HepG2 (cell line): ENCODE measurements around the gene AHSG. TPM values are rescaled to one million over a fixed set of nuclear protein-coding genes. Genes with fewer than 3 reads are reported as not detected.

ENCODE experiments used
- CBFB ChIP-seq: sonication (generic); formaldehyde crosslinking; IDR thresholded peaks from 2 replicates; pipeline ENCODE4 v1.4.0; 2020; ENCODE audit warnings: missing genetic modification reagents
- DPF2 ChIP-seq: sonication (generic); formaldehyde crosslinking; IDR thresholded peaks from 2 replicates; pipeline ENCODE4 v1.4.0; 2020; ENCODE audit warnings: mild to moderate bottlenecking, low read depth, missing genetic modification reagents, borderline replicate concordance
- GZF1 ChIP-seq: sonication (generic); formaldehyde crosslinking; IDR thresholded peaks from 2 replicates; pipeline ENCODE4 v1.5.1; 2020; ENCODE audit warnings: mild to moderate bottlenecking, missing genetic modification reagents
- MYNN ChIP-seq: sonication (generic); formaldehyde crosslinking; IDR thresholded peaks from 2 replicates; pipeline ENCODE4 v1.4.0; 2020; ENCODE audit warnings: mild to moderate bottlenecking, low read depth, missing genetic modification reagents
- SP4 ChIP-seq: sonication (generic); formaldehyde crosslinking; IDR thresholded peaks from 2 replicates; pipeline ENCODE4 v1.8.1; 2023; ENCODE audit warnings: mild to moderate bottlenecking, missing genetic modification reagents
- WIZ ChIP-seq: sonication (generic); formaldehyde crosslinking; IDR thresholded peaks from 2 replicates; pipeline ENCODE4 v1.5.1; 2020; ENCODE audit warnings: mild to moderate bottlenecking, missing genetic modification reagents
- ZBTB21 ChIP-seq: sonication (generic); formaldehyde crosslinking; IDR thresholded peaks from 2 replicates; pipeline ENCODE4 v1.4.0; 2020; ENCODE audit warnings: missing genetic modification reagents
- ZKSCAN8 ChIP-seq: IDR thresholded peaks from 2 replicates; pipeline ENCODE4 v1.6.1; 2016; ENCODE audit warnings: borderline replicate concordance, missing genetic modification reagents, missing compliant biosample characterization
- ZNF501 ChIP-seq: sonication (generic); formaldehyde crosslinking; IDR thresholded peaks from 2 replicates; pipeline ENCODE4 v1.5.1; 2020; ENCODE audit warnings: mild to moderate bottlenecking, moderate library complexity, missing genetic modification reagents
- polyA plus RNA-seq, 8 experiments: library from polyadenylated mRNA; depleted of rRNA in 3 of 8; stranded (reverse) in 7 of 8; unstranded in 1 of 8; fragments of >200 nt; fragmentation: Illumina TruSeq in 4 of 8; extraction: Trizol in 4 of 8; gene quantifications; 2 replicates each; pipeline versions ENCODE4 v1.2.1 to v1.2.3, GENCODE V29; 2011 to 2016; ENCODE audit warnings: low read depth in 4 of 8, missing spikeins in 1 of 8, mixed read lengths in 1 of 8; ENCODE audit not compliant: insufficient read depth in 1 of 8
- total RNA-seq, 5 experiments: library from RNA; depleted of rRNA; stranded (reverse); fragments of >200 nt; fragmentation: Illumina TruSeq; extraction: Trizol; gene quantifications; 2 replicates each; pipeline ENCODE4 v1.2.3, GENCODE V29; 2016; ENCODE audit warnings: low read depth in 1 of 5
- TF ChIP-seq, protein P1 (sequence below): sonication (generic); formaldehyde crosslinking; IDR thresholded peaks from 2 replicates; pipeline ENCODE4 v1.4.0; 2020; ENCODE audit warnings: missing genetic modification reagents
- TF ChIP-seq, protein P2 (sequence below): sonication (generic); formaldehyde crosslinking; IDR thresholded peaks from 2 replicates; pipeline ENCODE4 v1.4.0; 2020; ENCODE audit warnings: missing genetic modification reagents
- TF ChIP-seq, protein P3 (sequence below): sonication (generic); formaldehyde crosslinking; IDR thresholded peaks from 2 replicates; pipeline ENCODE4 v1.4.0; 2020; ENCODE audit warnings: mild to moderate bottlenecking, missing genetic modification reagents
- TF ChIP-seq, protein P4 (sequence below), 2 experiments: IDR thresholded peaks; 2 replicates each; pipeline ENCODE4 v1.6.1; 2011 to 2012; ENCODE audit warnings: low read length in 2 of 2, borderline replicate concordance in 1 of 2, low read depth in 1 of 2, mild to moderate bottlenecking in 1 of 2, moderate library complexity in 1 of 2
- TF ChIP-seq, protein P5 (sequence below): sonication (generic); formaldehyde crosslinking; IDR thresholded peaks from 2 replicates; pipeline ENCODE4 v1.5.1; 2020; ENCODE audit warnings: missing genetic modification reagents, mild to moderate bottlenecking, borderline replicate concordance

The AHSG gene
- total and polyA plus RNA-seq, 2 of the 13 experiments (the other 11 are each of a cell fraction or from before 2014, with no cell fraction given) = 2,043 to 19,152 TPM

DNA sequence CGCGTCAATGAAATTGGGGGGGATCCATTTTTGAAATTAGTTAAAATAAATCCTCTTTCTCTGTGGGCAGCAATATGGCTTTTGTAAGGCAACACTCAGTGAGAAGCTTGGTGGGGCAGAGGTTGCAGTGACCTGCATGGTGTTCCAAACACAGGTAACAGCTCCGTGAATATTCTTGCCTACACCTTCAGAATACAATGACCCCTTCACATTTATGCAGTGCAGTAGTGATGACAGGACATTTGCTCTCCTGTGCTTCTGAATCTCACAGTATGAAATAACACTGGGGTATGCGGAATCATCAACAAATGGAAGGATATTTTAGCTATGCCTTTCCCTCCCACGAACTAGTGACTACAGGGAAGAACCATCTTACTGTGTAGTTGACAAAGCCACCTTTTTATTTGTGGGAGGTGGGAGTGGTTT, 6.9 kb downstream of the AHSG start (continued):
- TF ChIP-seq, protein P1, sequence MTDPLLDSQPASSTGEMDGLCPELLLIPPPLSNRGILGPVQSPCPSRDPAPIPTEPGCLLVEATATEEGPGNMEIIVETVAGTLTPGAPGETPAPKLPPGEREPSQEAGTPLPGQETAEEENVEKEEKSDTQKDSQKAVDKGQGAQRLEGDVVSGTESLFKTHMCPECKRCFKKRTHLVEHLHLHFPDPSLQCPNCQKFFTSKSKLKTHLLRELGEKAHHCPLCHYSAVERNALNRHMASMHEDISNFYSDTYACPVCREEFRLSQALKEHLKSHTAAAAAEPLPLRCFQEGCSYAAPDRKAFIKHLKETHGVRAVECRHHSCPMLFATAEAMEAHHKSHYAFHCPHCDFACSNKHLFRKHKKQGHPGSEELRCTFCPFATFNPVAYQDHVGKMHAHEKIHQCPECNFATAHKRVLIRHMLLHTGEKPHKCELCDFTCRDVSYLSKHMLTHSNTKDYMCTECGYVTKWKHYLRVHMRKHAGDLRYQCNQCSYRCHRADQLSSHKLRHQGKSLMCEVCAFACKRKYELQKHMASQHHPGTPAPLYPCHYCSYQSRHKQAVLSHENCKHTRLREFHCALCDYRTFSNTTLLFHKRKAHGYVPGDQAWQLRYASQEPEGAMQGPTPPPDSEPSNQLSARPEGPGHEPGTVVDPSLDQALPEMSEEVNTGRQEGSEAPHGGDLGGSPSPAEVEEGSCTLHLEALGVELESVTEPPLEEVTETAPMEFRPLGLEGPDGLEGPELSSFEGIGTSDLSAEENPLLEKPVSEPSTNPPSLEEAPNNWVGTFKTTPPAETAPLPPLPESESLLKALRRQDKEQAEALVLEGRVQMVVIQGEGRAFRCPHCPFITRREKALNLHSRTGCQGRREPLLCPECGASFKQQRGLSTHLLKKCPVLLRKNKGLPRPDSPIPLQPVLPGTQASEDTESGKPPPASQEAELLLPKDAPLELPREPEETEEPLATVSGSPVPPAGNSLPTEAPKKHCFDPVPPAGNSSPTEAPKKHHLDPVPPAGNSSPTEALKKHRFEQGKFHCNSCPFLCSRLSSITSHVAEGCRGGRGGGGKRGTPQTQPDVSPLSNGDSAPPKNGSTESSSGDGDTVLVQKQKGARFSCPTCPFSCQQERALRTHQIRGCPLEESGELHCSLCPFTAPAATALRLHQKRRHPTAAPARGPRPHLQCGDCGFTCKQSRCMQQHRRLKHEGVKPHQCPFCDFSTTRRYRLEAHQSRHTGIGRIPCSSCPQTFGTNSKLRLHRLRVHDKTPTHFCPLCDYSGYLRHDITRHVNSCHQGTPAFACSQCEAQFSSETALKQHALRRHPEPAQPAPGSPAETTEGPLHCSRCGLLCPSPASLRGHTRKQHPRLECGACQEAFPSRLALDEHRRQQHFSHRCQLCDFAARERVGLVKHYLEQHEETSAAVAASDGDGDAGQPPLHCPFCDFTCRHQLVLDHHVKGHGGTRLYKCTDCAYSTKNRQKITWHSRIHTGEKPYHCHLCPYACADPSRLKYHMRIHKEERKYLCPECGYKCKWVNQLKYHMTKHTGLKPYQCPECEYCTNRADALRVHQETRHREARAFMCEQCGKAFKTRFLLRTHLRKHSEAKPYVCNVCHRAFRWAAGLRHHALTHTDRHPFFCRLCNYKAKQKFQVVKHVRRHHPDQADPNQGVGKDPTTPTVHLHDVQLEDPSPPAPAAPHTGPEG (CRISPR knock-in tag) = no peak
- TF ChIP-seq, protein P2, sequence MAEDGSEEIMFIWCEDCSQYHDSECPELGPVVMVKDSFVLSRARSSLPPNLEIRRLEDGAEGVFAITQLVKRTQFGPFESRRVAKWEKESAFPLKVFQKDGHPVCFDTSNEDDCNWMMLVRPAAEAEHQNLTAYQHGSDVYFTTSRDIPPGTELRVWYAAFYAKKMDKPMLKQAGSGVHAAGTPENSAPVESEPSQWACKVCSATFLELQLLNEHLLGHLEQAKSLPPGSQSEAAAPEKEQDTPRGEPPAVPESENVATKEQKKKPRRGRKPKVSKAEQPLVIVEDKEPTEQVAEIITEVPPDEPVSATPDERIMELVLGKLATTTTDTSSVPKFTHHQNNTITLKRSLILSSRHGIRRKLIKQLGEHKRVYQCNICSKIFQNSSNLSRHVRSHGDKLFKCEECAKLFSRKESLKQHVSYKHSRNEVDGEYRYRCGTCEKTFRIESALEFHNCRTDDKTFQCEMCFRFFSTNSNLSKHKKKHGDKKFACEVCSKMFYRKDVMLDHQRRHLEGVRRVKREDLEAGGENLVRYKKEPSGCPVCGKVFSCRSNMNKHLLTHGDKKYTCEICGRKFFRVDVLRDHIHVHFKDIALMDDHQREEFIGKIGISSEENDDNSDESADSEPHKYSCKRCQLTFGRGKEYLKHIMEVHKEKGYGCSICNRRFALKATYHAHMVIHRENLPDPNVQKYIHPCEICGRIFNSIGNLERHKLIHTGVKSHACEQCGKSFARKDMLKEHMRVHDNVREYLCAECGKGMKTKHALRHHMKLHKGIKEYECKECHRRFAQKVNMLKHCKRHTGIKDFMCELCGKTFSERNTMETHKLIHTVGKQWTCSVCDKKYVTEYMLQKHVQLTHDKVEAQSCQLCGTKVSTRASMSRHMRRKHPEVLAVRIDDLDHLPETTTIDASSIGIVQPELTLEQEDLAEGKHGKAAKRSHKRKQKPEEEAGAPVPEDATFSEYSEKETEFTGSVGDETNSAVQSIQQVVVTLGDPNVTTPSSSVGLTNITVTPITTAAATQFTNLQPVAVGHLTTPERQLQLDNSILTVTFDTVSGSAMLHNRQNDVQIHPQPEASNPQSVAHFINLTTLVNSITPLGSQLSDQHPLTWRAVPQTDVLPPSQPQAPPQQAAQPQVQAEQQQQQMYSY (CRISPR knock-in tag) = no peak
- TF ChIP-seq WIZ (CRISPR knock-in tag) (no peak), ZKSCAN8 (no peak), ZNF501 (no peak), DPF2 (CRISPR knock-in tag) (no peak), CBFB (CRISPR knock-in tag) (no peak), GZF1 (CRISPR knock-in tag) (no peak), ZBTB21 (CRISPR knock-in tag) (no peak), MYNN (no peak), SP4 (CRISPR knock-in tag) (no peak)
- TF ChIP-seq, protein P3, sequence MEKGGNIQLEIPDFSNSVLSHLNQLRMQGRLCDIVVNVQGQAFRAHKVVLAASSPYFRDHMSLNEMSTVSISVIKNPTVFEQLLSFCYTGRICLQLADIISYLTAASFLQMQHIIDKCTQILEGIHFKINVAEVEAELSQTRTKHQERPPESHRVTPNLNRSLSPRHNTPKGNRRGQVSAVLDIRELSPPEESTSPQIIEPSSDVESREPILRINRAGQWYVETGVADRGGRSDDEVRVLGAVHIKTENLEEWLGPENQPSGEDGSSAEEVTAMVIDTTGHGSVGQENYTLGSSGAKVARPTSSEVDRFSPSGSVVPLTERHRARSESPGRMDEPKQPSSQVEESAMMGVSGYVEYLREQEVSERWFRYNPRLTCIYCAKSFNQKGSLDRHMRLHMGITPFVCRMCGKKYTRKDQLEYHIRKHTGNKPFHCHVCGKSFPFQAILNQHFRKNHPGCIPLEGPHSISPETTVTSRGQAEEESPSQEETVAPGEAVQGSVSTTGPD (CRISPR knock-in tag) = no peak
- TF ChIP-seq, protein P4, sequence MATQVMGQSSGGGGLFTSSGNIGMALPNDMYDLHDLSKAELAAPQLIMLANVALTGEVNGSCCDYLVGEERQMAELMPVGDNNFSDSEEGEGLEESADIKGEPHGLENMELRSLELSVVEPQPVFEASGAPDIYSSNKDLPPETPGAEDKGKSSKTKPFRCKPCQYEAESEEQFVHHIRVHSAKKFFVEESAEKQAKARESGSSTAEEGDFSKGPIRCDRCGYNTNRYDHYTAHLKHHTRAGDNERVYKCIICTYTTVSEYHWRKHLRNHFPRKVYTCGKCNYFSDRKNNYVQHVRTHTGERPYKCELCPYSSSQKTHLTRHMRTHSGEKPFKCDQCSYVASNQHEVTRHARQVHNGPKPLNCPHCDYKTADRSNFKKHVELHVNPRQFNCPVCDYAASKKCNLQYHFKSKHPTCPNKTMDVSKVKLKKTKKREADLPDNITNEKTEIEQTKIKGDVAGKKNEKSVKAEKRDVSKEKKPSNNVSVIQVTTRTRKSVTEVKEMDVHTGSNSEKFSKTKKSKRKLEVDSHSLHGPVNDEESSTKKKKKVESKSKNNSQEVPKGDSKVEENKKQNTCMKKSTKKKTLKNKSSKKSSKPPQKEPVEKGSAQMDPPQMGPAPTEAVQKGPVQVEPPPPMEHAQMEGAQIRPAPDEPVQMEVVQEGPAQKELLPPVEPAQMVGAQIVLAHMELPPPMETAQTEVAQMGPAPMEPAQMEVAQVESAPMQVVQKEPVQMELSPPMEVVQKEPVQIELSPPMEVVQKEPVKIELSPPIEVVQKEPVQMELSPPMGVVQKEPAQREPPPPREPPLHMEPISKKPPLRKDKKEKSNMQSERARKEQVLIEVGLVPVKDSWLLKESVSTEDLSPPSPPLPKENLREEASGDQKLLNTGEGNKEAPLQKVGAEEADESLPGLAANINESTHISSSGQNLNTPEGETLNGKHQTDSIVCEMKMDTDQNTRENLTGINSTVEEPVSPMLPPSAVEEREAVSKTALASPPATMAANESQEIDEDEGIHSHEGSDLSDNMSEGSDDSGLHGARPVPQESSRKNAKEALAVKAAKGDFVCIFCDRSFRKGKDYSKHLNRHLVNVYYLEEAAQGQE (IDR thresholded peaks at IDR 0.05; ENCODE audit: borderline replicate concordance in 1 of 2, low read depth in 1 of 2, low read length in 2 of 2) = no peak
- TF ChIP-seq, protein P5, sequence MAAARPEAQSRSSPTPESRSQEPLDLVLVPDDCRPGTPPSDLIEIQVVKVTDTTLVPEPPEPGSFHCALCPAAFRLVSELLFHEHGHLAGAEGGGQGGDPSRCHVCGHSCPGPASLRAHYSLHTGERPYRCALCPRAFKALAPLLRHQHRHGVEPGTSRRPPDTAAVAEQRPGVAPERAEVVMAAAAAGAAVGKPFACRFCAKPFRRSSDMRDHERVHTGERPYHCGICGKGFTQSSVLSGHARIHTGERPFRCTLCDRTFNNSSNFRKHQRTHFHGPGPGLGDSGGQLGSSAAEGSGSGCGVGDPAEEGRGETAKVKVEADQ (CRISPR knock-in tag) = no peak
